Fibroblast of lung (primary cell): Measurements from ENCODE around the gene DPH6. TPM values are rescaled to one million over a fixed set of nuclear protein-coding genes. Genes with fewer than 3 reads are reported as not detected.
A peak's percentile ranks its signal among the peaks of the same experiment; 100 is the strongest.

Experiments used
- DNase-seq, 2 donors: peaks; one replicate each; pipeline versions ENCODE4 v3.0.0 to v3.0.0-alpha.2; 2010; ENCODE audit warnings: low read depth in 2 of 2
- H2AFZ ChIP-seq: 2 replicates; pipeline ENCODE4 v1.5.1; 2012; ENCODE audit warnings: low read length, control low read depth, inconsistent platforms
- H3K27ac ChIP-seq: 2 replicates; pipeline ENCODE4 v1.5.1; 2011; ENCODE audit warnings: low read length, control low read depth; ENCODE audit not compliant: insufficient read depth
- H3K27me3 ChIP-seq: 2 replicates; pipeline ENCODE4 v1.5.1; 2011; ENCODE audit warnings: mild to moderate bottlenecking, low read length; ENCODE audit not compliant: control insufficient read depth, insufficient read depth
- H3K36me3 ChIP-seq: 2 replicates; pipeline ENCODE4 v1.5.1; 2011; ENCODE audit warnings: low read length; ENCODE audit not compliant: control insufficient read depth, insufficient read depth
- H3K4me1 ChIP-seq: 2 replicates; pipeline ENCODE4 v1.5.1; 2011; ENCODE audit warnings: low read length; ENCODE audit not compliant: control insufficient read depth, insufficient read depth; ENCODE audit errors: extremely low read depth
- H3K4me2 ChIP-seq: 2 replicates; pipeline ENCODE4 v1.5.1; 2011; ENCODE audit warnings: low read length, control low read depth; ENCODE audit not compliant: insufficient read depth; ENCODE audit errors: extremely low read depth
- H3K4me3 ChIP-seq, 4 experiments: fragments of 200-600 bp in 1 of 4; sonication (generic) in 1 of 4; replicated peaks in 1 of 4; 2 replicates each; pipeline ENCODE4 v1.5.1; 2011 to 2016; ENCODE audit warnings: low read length in 4 of 4, low read depth in 3 of 4, mild to moderate bottlenecking in 3 of 4, control low read depth in 2 of 4, inconsistent platforms in 1 of 4, mixed read lengths in 1 of 4; ENCODE audit not compliant: insufficient read depth in 1 of 4; ENCODE audit errors: control extremely low read depth in 1 of 4
- H3K79me2 ChIP-seq: 2 replicates; pipeline ENCODE4 v1.5.1; 2012; ENCODE audit warnings: mild to moderate bottlenecking, low read length, inconsistent platforms; ENCODE audit not compliant: control insufficient read depth, insufficient read depth
- H3K9ac ChIP-seq: 2 replicates; pipeline ENCODE4 v1.5.1; 2011; ENCODE audit warnings: mild to moderate bottlenecking, low read length, control low read depth; ENCODE audit not compliant: insufficient read depth
- H3K9me3 ChIP-seq: 2 replicates; pipeline ENCODE4 v1.5.1; 2012; ENCODE audit warnings: low read depth, low read length; ENCODE audit not compliant: control insufficient read depth, insufficient read depth
- H4K20me1 ChIP-seq: 2 replicates; pipeline ENCODE4 v1.5.1; 2011; ENCODE audit warnings: low read length; ENCODE audit not compliant: control insufficient read depth, insufficient read depth; ENCODE audit errors: extremely low read depth
- CTCF ChIP-seq, 2 donors: IDR thresholded peaks in 1 of 2; conservative IDR thresholded peaks in 1 of 2; 1 replicate in 1 of 2; 2 replicates in 1 of 2; pipeline ENCODE4 v1.5.1; 2011 to 2012; ENCODE audit warnings: low read length in 2 of 2, control low read depth in 1 of 2, inconsistent platforms in 1 of 2, low read depth in 1 of 2, mild to moderate bottlenecking in 1 of 2
- EZH2 ChIP-seq: IDR thresholded peaks from 2 replicates; pipeline ENCODE4 v1.5.1; 2012; ENCODE audit warnings: low read length, control low read depth, mild to moderate bottlenecking; ENCODE audit errors: missing control alignments
- polyA plus RNA-seq, 2 donors: library from polyadenylated mRNA; depleted of rRNA in 1 of 2; stranded (reverse) in 1 of 2; unstranded in 1 of 2; fragments of >200 nt; gene quantifications; 2 replicates each; pipeline ENCODE4 v1.2.1, GENCODE V29; 2011 to 2012; ENCODE audit warnings: missing spikeins in 1 of 2
- total RNA-seq: library from RNA; depleted of rRNA; stranded (reverse); fragments of >200 nt; gene quantifications from 2 replicates; pipeline ENCODE4 v1.2.1, GENCODE V29; 2014

The DPH6 gene
- total and polyA plus RNA-seq, 2 donors (not counting 1 experiment from before 2014, with no cell fraction given) = 9.7 to 13.5 TPM

GRCh38 chr15:35535365-35535916 is 10.5 kb downstream of the DPH6 start:
- Histone ChIP-seq H3K4me1 (peaks cover 5% of the 10 kb centered on the region), H3K4me2 (no peak overlapping the region), H3K9me3 (no peaks in the 10 kb centered on the region), H3K79me2 (no peaks in the 10 kb centered on the region), H3K9ac (no peak overlapping the region), H3K27ac (no peak overlapping the region), H3K36me3 (no peaks in the 10 kb centered on the region), H3K4me3 (no peak overlapping the region), H4K20me1 (no peaks in the 10 kb centered on the region), H3K27me3 (no peaks in the 10 kb centered on the region), H2AFZ (no peak overlapping the region)
- no peak for DNase-seq
- TF ChIP-seq CTCF (conservative IDR thresholded peaks at IDR 0.05 in 1 of 2, IDR thresholded peaks at IDR 0.05 in 1 of 2; ENCODE audit: low read depth in 1 of 2, low read length in 2 of 2) (no peak), EZH2 (no peak)

- H3K9me3 ChIP-seq = no peaks in the 10 kb centered on the region
- no peak for TF ChIP-seq EZH2
- TF ChIP-seq CTCF (conservative IDR thresholded peaks at IDR 0.05 in 1 of 2, IDR thresholded peaks at IDR 0.05 in 1 of 2; ENCODE audit: low read depth in 1 of 2, low read length in 2 of 2) = no peak
- H3K27ac ChIP-seq = no peak overlapping the region
- no peaks in the 10 kb centered on the region for H3K27me3 ChIP-seq
- H3K4me3 ChIP-seq = no peak overlapping the region
- H3K4me1 ChIP-seq = no peaks in the 10 kb centered on the region
- DNase-seq = peak; percentile 42 to 80
- no peaks in the 10 kb centered on the region for H4K20me1 ChIP-seq
- H3K36me3 ChIP-seq = no peaks in the 10 kb centered on the region
- H2AFZ ChIP-seq = no peak overlapping the region
- no peaks in the 10 kb centered on the region for H3K79me2 ChIP-seq
- peak overlapping the region; percentile 4 for H3K4me2 ChIP-seq
- H3K9ac ChIP-seq = no peak overlapping the region
These were observed 12.5 kb downstream of the DPH6 start for GRCh38 chr15:35533130-35534110.

DNA sequence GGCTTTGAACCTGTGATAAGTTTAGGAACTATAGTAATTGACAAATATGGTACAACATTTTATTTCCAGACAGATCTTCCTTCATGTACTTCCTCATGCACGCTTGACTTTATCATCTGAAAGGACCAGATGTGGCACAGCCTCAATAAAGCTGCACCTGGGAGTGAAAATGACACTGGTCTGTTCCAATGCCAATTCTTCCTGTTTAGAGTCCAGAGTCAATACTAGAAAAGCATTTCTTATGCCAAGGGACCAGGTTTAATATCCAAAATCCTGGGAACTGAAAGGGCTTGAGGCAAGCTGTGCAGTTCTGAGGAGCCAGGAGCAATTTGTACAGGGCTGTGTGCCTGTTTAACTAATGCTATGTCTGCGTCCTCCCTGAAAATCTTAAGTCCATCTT is 15.3 kb downstream of the DPH6 start:
- H3K79me2 ChIP-seq = no peaks in the 10 kb centered on the region
- H3K36me3 ChIP-seq = no peaks in the 10 kb centered on the region
- no peak for DNase-seq
- H3K4me1 ChIP-seq = no peaks in the 10 kb centered on the region
- H4K20me1 ChIP-seq = no peaks in the 10 kb centered on the region
- TF ChIP-seq CTCF (conservative IDR thresholded peaks at IDR 0.05 in 1 of 2, IDR thresholded peaks at IDR 0.05 in 1 of 2; ENCODE audit: low read depth in 1 of 2, low read length in 2 of 2) = no peak
- TF ChIP-seq EZH2 = no peak
- H3K27me3 ChIP-seq = no peaks in the 10 kb centered on the region
- H2AFZ ChIP-seq = no peak overlapping the region
- H3K9me3 ChIP-seq = no peaks in the 10 kb centered on the region
- H3K4me2 ChIP-seq = no peak overlapping the region
- no peak overlapping the region for H3K4me3 ChIP-seq
- no peak overlapping the region for H3K27ac ChIP-seq
- no peak overlapping the region for H3K9ac ChIP-seq
